ENCODE measurements around the gene TMEM184A. TPM values are rescaled to one million over a fixed set of nuclear protein-coding genes. Genes with fewer than 3 reads are reported as not detected.
A peak's percentile ranks its signal among the peaks of the same experiment; 100 is the strongest.

Gene TMEM184A
- total and polyA plus RNA-seq, 2 experiments from 2014 or later, result 14.5 to 24.7 TPM

- H3K4me2 ChIP-seq, result peak overlapping the region; percentile 83
- H4K20me1 ChIP-seq (ENCODE audit: insufficient read depth, poor library complexity, severe bottlenecking), result peaks cover 10% of the 10 kb centered on the region
- H3K9me2 ChIP-seq (replicated peaks; ENCODE audit: insufficient read depth), result no peaks in the 10 kb centered on the region
- peaks cover 61% of the 10 kb centered on the region for H3K79me2 ChIP-seq
- H2AFZ ChIP-seq, result no peak overlapping the region
- no peaks in the 10 kb centered on the region for H3K9me3 ChIP-seq (ENCODE audit: low read depth)
- TF ChIP-seq EZH2 (IDR thresholded peaks at IDR 0.05; ENCODE audit: borderline replicate concordance) (no peak), CTCF (IDR thresholded peaks at IDR 0.05; ENCODE audit: poor library complexity) (no peak)
- H3K27ac ChIP-seq, result peak overlapping the region; percentile 99
- H3K4me1 ChIP-seq (ENCODE audit: insufficient read depth), result peaks cover 48% of the 10 kb centered on the region
- no peak overlapping the region for H3K4me3 ChIP-seq
- no peaks in the 10 kb centered on the region for H3K36me3 ChIP-seq (replicated peaks; ENCODE audit: insufficient read depth, low read depth)
- H3K27me3 ChIP-seq, result no peaks in the 10 kb centered on the region
- WGBS (ENCODE audit: low lambda C conversion rate, missing lambda C conversion rate), result 46% methylated on average over 34 of the region's 56 CpGs
- DNase-seq (ENCODE audit: low spot score), result peak; percentile 90
These were observed 18.2 kb downstream of the TMEM184A start for GRCh38 chr7:1537535-1538412.

GRCh38 chr7:1536743-1537534 lies 19.1 kb downstream of the TMEM184A start:
- TF ChIP-seq CTCF (IDR thresholded peaks at IDR 0.05; ENCODE audit: poor library complexity) (no peak), EZH2phosphoT487 (IDR thresholded peaks at IDR 0.05; ENCODE audit: low read depth, severe bottlenecking, unreplicated experiment) (no peak)
- 14% methylated on average over 47 of the region's 52 CpGs for WGBS (ENCODE audit: low lambda C conversion rate, missing lambda C conversion rate)
- Histone ChIP-seq H2AFZ (no peak overlapping the region), H3K27me3 (no peaks in the 10 kb centered on the region), H3K4me3 (no peak overlapping the region), H3K27ac (peak overlapping the region; percentile 99), H4K20me1 (ENCODE audit: insufficient read depth, poor library complexity, severe bottlenecking) (peaks cover 6% of the 10 kb centered on the region), H3K4me1 (ENCODE audit: insufficient read depth) (peaks cover 54% of the 10 kb centered on the region), H3K9me3 (ENCODE audit: low read depth) (no peaks in the 10 kb centered on the region), H3K36me3 (replicated peaks; ENCODE audit: insufficient read depth, low read depth) (no peaks in the 10 kb centered on the region), H3K79me2 (peaks cover 62% of the 10 kb centered on the region), H3K4me2 (peak overlapping the region; percentile 83), H3K9me2 (replicated peaks; ENCODE audit: insufficient read depth) (no peaks in the 10 kb centered on the region)
- peak; percentile 99 for DNase-seq (ENCODE audit: low spot score)

- DNase-seq (ENCODE audit: low spot score), result no peak
- no peaks in the 10 kb centered on the region for H3K9me3 ChIP-seq (ENCODE audit: low read depth)
- peaks cover 6% of the 10 kb centered on the region for H4K20me1 ChIP-seq (ENCODE audit: insufficient read depth, poor library complexity, severe bottlenecking)
- no peaks in the 10 kb centered on the region for H3K27me3 ChIP-seq
- no peak overlapping the region for H3K4me3 ChIP-seq
- TF ChIP-seq EZH2phosphoT487 (IDR thresholded peaks at IDR 0.05; ENCODE audit: low read depth, severe bottlenecking, unreplicated experiment), result no peak
- no peak for TF ChIP-seq EZH2 (IDR thresholded peaks at IDR 0.05; ENCODE audit: borderline replicate concordance)
- no peak for TF ChIP-seq CTCF (IDR thresholded peaks at IDR 0.05; ENCODE audit: poor library complexity)
- no peaks in the 10 kb centered on the region for H3K9me2 ChIP-seq (replicated peaks; ENCODE audit: insufficient read depth)
- H3K36me3 ChIP-seq (replicated peaks; ENCODE audit: insufficient read depth, low read depth), result no peaks in the 10 kb centered on the region
- peaks cover 68% of the 10 kb centered on the region for H3K79me2 ChIP-seq
- H3K4me1 ChIP-seq (ENCODE audit: insufficient read depth), result peaks cover 59% of the 10 kb centered on the region
- WGBS (ENCODE audit: low lambda C conversion rate, missing lambda C conversion rate), result 76% methylated on average over 7 of the region's 7 CpGs
- H3K27ac ChIP-seq, result peak overlapping the region; percentile 99
- no peak overlapping the region for H2AFZ ChIP-seq
- peak overlapping the region; percentile 83 for H3K4me2 ChIP-seq
These were observed 19.6 kb downstream of the TMEM184A start for GRCh38 chr7:1536455-1536742.

Measured in hepatocyte (in vitro differentiated cells).